RCC 7860 (cell line): Measurements from ENCODE around the gene BCKDHA.
"Not testable (repeated sequence)": the region's sequence is repeated elsewhere in the genome, so short reads cannot be mapped to it uniquely, and the experiment has no call there.

ENCODE experiments used
- DNase-seq: peaks from one replicate; pipeline ENCODE4 v3.0.0-alpha.2; 2015; ENCODE audit warnings: low spot score
- FAIRE-seq: peaks from 2 replicates; lab custom pipeline; 2012; peaks lifted over from hg19 to GRCh38; lab: Jason Lieb, UNC

Gene BCKDHA

DNA sequence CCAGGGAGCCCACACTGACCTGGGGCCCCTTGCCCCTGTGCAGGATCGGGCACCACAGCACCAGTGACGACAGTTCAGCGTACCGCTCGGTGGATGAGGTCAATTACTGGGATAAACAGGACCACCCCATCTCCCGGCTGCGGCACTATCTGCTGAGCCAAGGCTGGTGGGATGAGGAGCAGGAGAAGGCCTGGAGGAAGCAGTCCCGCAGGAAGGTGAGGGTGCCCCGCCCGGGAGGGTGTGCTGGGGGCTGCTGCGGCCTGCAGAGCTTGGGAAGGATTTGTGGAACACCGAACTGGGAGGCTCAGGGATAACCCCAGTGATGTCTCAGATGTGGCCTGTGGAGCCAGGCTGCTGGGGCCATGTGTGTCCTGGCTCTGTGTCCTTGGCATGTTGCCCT is 25.3 kb downstream of the BCKDHA start:
- DNase-seq (no peak), FAIRE-seq (no peak)

DNA sequence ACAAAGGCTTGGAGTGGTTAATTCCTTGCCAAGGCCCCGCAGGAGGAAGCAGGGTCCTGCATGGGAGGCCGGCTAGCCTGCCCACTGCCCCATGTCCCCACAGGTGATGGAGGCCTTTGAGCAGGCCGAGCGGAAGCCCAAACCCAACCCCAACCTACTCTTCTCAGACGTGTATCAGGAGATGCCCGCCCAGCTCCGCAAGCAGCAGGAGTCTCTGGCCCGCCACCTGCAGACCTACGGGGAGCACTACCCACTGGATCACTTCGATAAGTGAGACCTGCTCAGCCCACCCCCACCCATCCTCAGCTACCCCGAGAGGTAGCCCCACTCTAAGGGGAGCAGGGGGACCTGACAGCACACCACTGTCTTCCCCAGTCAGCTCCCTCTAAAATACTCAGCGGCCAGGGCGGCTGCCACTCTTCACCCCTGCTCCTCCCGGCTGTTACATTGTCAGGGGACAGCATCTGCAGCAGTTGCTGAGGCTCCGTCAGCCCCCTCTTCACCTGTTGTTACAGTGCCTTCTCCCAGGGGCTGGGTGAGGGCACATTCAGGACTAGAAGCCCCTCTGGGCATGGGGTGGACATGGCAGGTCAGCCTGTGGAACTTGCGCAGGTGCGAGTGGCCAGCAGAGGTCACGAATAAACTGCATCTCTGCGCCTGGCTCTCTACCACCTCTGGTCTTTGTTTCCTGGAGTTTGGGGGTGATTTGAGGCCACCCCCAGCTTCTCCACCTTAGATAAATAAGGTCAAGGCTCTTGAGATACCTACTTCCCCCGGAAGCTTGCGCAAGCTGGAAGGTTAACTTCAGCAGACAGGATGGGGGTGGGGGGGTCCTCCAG is 26.9 kb downstream of the BCKDHA start:
- DNase-seq (no peak), FAIRE-seq (no peak)

DNA sequence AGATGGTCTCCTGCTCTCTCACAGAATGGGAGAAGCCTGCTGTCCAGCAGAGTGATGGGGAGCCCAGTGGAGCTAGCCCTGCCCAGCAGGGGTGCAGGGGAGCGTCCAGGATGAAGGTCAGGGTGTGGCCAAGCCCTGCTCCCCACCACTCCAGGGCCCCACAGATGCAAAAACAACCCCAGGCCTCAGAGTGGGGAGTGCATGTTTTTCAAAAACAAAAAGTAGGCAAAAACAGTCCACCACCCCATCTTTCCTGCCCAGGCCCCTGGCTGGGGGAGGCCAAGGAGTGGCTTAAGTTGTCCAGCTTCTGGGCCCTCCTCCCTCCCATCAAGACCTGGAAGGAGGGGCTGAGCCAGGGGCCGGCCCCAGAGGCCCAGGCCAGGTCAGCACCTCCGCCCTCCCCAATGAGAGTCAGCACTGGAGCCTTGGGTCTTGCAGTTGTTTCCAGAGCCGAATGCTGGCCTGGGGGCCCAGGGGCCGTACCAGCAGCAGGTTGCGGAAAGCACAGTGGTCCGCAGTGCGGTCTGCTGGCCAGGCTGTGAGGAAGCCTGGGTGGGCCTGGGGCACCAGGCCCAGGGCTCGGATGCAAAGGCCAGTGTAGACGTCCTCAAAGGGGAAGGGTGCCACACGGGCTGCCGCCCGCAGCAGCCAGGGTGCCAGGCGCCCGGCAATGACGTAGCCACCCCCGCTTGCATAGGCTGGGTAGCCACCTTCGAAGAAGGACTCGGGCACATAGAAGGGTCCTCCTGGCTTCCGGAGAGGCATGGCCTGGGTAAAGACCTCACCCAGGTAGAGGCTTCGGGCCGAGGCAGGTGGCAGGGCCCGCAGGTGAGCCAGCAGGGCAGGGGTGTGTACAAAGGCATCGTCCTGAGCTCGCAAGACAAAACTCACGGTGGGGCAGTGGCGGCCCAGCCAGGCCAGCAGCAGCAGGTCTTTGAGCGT is 27.8 kb downstream of the BCKDHA start:
- DNase-seq: no peak
- no peak for FAIRE-seq

DNA sequence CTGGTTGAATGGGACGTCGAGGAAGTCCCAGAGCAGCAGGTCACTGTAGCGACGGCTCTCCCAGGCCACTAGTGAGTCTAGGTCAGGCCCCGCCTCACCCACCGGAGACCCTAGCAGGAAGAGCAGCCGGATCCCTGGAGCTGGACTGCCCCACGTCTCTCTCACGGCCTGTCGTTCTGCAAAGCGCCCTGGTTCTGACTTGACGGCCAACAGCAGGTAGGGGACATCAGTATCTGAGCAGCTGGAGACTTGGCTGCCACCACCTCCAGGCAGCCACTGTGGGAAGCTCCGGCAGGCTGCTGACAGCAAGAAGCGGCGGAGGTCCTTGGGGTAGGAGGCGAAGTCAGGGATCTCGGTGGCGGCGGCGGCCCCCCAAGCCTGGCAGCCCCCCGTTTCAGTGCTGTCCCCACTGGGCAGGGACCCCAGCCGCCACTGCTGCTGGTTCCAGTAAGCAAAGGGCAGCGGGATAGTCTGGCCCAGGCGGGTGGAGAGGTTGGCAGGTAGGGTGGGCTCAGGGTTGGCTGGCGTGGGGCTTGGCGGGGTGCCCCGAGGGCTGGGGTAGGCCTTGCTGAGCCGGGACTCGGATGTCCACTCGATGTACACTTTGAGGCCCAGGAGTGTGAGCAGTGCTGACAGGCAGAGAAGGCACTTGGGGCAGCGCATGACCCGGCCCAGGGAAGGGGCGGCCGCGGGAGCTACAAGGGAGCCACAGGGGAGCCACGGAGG is 28.7 kb downstream of the BCKDHA start:
- DNase-seq: no peak
- FAIRE-seq: no peak

DNA sequence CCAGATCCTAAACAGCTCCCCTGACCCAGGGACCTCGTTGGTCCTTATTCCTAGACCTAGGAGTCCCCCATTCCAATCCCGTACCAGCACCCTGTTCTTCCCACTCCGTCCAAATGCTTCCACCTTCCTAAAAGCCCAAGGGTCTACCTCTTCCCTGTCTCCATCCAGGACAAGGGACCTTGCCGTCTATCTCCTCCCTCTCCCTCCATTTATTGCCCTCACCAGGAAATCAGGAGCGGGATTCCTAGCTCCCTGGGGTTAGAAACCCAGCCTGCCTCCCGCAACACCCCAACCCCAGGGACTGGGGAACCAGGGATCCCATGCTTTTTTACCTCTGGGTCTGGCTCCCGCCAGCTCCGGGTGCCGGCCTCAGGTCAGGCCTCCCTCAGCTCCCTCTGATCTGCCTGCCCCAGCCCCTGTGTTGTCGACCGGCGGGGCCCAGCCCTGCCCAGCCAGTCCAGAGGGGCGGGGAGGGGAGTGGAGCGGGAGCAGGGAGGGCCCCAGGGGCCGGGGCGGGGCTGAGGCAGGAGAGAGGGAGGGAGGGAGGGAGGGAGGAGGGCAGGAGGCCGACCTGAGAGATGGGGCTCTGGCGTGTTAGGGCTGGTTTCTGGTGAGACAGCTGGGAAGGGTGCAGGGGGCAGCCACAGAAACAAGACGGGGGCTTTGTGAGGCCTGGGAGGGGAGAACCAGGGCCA is 29.5 kb downstream of the BCKDHA start, which contains the start of gene B3GNT8:
TSS of gene B3GNT8 (minus strand) at position 423 of the 695 bp plus-strand sequence. CDS start 596 bp downstream, outside the sequence.
- DNase-seq: no peak
- no peak for FAIRE-seq

DNA sequence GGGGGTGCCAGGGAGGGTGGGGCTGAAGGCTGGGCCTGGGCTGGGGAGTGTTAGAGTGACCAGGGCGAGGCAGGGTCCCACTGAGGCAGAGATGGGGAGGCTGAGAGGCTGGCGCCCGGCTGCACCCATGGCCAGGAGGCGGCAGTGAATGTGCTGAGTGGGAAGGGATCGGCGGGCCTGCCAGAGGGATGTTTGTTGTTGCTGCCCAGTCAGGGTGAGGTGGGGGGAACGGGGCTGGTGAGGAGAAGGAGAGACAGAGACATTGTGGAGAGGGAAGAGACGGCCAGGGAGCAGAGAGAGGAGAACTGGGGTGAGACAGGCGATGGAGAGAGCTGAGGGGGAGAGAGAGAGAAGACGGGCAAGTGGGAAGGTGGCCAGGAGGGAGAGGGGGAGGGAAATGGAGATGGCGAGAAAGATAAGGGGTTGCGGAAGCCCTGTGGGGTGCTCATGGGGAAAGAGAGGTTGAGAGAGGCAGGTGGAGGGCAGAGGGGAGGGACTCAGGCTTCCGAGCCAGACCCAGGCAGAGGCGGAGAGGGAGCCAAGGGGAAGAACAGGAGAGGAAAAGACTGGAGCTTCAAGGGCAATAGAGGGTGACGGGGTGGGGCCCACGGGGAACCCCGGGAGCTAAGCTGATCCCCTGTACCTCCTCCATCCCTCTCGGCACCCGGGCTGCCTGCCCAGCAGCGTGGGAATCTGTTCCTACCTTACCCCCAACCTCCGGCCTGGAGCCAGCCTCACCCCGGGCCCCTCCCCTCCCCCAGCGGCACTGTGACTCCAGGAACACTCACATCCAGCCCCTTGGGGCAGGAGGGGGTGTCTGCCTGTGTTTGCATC is 30.2 kb downstream of the BCKDHA start:
- DNase-seq (no peak), FAIRE-seq (no peak)

DNA sequence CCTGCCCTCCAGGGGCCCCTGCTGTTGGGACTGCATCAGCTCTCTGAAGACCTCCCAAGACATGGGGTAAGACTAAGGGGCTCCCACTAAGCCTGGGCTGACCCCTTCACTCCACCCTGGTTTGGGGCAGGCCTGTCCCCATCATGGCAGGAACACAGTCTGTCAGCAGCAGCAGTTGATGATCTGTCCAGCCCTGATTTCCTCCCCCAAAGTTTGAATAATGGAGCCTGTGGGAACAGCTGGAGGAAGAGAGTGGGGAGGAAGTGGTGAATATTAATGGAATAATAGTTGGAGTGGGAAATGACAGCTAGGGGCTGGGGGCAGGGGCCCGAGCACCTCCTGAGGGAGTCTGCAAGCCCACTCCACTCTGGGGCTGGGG is 30.9 kb downstream of the BCKDHA start:
- no peak for DNase-seq
- FAIRE-seq: no peak

DNA sequence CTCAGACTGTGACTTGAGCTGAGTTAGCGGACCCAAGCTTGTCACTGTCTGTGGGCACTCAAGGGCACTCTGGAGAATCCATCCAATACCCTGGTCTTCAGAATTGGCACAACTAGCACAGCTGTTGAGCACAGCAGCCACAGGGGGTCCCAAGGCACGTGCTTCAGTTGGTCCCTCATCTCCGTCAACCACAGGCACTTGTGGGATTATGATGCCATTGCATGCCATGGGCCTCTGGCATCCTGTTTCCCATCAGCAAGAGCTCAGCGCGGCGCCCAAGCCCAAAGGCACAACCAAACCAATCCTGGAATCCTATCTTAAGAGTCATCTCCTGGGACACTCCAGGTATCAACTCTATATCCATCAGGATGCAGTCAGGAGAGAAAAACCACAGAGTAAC is 33.3 kb downstream of the BCKDHA start:
- DNase-seq (peak; percentile 7), FAIRE-seq (no peak)

DNA sequence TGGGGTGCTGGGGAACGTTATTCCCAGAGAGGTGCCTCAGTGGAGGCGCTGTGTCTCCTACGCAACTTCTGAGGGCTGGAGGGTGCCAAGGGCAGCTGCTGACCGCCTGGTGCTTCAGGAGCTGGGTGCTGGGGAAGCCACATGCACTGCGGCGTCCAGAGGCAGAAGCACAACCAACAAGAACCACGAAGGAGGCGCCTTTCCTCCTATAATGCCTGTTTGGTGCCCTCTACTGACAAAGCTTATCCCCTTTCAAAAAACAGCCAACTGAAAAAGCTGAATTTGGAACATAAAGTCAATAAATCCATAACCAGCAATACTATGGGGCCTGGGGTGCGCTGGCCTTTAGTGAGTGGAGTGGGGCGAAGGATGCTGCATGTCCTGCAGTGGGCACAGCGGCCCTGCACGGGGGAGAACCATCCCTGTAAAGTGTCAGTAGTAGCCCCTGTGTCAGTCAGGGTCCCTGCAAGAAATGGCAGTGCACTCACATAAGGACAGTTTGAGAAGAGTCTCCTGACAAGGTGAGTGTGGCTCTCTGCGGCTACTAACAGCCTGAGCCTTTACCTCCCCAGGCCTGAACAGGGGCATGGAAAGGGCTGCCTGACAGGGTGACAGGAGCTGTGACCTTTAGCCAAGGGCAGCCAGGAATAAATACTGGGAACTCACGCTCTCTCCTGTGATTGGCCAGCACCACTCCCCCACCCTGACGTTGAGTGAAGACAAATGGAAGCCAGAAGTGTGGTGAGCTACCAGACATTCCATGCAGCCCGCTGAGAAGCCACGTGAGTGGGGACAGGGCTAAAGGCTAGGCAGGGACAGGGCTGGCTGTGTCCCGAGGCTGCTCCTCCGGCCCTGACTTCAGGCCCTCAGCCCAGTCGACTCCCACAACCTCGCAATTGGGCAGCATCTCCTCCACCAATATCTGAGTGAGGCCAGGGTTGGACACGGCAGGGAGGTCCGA is 34.1 kb downstream of the BCKDHA start:
- DNase-seq (no peak), FAIRE-seq (no peak)

DNA sequence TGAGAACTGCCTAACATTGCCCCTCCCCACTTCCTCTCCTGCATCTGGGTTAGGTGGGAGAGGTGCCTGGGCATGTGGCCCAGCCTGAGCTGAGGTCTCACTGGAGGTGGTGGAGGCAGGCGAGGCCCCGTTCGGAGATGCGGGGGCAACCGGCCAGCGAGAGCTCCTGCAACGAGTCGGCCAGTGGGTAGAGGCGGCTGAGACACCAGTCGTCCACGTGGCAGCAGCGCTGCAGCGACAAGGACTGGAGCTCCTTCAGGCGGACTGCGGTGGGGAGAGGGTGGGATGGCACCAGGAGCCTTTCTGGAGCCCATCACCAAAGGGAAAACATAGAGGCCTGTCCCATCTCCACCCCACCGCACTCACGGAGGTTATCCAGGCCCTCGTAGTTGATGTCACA is 35.6 kb downstream of the BCKDHA start:
- FAIRE-seq (no peak), DNase-seq (no peak)

DNA sequence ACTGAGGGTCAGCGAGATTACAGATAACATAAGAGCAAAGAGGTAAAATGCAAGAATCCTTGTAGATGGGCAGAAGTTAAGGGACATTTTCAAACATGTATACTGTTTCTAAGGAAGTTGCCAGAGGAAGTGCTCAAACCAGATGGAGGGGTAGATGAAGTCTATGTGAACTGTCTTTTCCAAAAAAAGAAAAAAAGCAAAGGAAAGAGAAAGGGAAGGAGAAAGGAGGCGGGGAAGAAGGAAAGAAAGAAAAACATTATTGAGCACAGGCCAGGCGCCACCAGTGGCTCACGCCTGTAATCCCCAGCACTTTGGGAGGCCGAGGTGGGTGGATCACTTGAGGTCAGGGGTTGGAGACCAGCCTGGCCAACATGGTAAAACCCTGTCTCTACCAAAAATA is 36.8 kb downstream of the BCKDHA start:
- FAIRE-seq: no peak

DNA sequence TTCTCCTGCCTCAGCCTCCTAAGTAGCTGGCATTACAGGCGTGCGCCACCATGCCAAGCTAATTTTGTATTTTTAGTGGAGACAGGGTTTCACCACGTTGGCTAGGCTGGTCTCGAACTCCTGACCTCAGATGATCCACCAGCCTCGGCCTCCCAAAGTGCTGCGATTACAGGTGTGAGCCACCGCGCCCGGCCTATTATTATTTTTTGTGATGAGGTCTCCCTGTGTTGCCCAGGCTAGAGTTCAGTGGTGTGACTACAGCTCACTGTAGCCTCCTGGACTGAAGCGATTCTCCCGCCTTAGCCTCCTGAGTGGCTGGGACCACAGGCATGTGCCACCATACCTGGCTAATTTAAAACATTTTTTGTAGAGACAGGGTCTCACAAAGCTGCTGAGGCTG is 37.8 kb downstream of the BCKDHA start:
- not testable (repeated sequence) for DNase-seq, FAIRE-seq

More for the DNA sequence above, 36.8 kb downstream of the BCKDHA start:
- DNase-seq: no peak

DNA sequence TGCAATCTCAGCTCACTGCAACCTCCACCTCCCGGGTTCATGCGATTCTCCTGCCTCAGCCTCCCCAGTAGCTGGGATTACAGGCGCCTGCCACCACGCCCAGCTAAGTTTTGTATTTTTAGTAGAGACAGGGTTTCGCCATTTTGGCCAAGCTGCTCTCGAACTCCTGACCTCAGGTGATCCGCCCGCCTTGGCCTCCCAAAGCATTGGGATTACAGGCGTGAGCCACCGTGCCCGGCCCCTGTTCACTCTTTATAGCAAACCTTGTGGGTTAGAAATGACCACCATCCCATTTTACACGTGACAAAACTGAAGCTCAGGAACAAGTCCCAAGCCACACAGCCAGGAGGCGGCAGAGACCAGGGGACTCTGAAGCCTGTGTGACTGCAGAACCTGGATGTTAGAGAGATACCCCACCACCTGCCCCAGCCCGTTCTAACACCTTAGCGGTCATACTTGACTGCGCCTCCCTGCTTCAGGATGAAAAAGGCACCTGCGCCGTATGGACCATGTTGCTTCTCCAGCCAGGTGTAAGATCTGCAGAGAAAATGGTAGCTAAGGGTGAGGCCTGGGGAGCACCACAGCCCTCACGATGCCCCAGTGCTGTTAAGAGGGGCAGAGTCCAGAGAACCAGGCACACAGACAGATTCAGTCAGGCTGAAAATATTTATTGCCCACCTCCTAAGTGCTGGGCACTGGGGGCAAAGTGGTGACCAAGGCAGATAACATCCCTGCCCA is 38.5 kb downstream of the BCKDHA start:
- DNase-seq: no peak
- FAIRE-seq: no peak

DNA sequence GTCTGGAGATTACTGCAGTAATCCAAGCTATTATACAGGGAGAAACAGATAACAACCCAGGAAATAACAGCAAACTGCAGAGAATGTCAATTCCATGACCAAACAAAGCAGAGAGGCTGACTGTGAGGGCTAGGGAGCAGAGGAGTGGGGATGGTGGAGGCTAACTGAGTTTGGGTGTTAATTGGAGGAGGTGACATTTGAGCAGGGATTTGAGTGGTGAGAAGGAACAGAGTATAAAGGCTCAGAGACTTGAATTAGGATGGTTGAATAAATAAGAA is 39.0 kb downstream of the BCKDHA start:
- FAIRE-seq (no peak), DNase-seq (no peak)

DNA sequence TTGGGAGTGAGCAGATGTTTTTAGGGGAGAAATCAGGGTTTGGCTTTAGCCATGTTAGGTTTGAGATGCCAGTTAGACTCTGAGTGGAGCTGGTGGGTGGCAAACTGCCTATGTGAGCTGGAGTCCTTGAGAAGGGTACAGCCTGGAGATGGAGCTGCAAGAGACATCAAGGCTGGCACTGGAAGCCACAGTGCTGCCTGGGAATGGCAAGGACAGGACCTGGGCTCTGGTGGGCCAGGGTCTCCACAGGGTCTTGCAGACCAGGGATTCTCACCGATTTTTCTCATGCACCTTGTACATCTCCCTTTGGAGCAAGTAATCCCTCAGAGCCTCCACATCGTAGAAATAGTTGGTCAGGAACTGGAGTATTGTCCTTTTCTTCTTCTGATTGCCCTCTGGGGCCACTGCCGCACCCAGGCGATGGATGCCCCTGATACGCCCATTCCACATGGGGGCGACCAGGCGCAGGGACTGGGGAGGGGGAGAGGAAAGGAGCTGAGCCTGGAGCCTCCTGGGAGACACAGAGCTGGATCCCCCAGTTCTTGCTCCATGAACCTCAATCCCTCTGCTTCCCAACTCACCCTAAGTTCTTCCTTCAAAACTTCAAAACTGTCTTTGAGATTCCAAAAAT is 40.4 kb downstream of the BCKDHA start:
- no peak for FAIRE-seq

DNA sequence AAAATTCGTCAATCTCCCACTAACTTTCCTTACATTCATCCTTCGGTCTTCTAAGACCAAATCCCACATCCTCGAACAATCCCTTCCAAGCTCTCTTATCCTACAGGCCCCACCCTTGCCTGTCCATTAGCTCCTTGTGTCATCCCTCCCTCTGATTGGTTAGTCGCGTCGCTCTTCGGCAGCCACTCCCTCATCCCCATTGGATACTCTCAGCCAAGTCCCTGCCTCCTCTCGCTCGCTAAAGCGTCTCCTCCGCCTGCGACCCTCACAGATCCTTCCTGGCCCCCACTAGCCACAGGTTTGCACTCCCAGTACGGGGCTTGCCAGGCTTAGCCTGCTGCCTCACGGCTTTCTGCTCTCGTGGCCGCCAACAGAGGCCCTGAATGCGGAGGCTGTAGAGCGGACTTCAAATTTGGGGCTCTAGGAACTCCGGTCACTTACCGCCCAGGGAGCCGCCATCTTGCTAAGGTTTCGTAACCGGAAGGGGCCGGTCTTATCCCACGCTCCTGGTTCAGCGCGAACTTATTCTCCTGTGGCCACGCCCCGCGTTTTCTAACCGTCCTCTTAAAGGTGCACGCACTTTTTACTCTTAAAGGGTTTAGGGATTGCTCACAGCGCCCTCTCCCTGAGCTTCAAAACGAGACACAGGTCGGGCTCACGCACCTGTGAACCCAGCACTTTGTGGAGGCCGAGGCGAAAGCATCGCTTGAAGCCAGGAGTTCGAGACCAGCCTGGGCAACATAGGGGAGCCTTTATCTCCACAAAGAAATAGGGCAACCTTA is 42.0 kb downstream of the BCKDHA start, which contains the start of gene DMAC2:
TSS of gene DMAC2 (minus strand) at position 472 of the 782 bp plus-strand sequence. CDS start at position 459, 13 bp downstream.
- FAIRE-seq (peak; percentile 85), DNase-seq (peak; percentile 89)

More for the DNA sequence above, 40.4 kb downstream of the BCKDHA start:
- DNase-seq: no peak
